NAMALWA (cell line): ENCODE measurements around the gene ARFIP1.
"Not testable (repeated sequence)": the region's sequence is repeated elsewhere in the genome, so short reads cannot be mapped to it uniquely, and the experiment has no call there.

Source experiments
- DNase-seq: peaks from one replicate; pipeline ENCODE4 v3.0.0-alpha.2; 2015; ENCODE audit warnings: low spot score

Gene ARFIP1

GRCh38 chr4:152847376-152847775 is 67.6 kb downstream of the ARFIP1 start:
- no peak for DNase-seq

- no peak for DNase-seq
Observed at GRCh38 chr4:152848508-152848907, 68.8 kb downstream of the ARFIP1 start.

- no peak for DNase-seq
Observed at GRCh38 chr4:152849350-152849749, 69.6 kb downstream of the ARFIP1 start.

GRCh38 chr4:152850377-152850776 is 70.6 kb downstream of the ARFIP1 start:
- peak; percentile 52 for DNase-seq

GRCh38 chr4:152851226-152851625 is 71.5 kb downstream of the ARFIP1 start:
- DNase-seq: no peak

- DNase-seq: no peak
Observed at GRCh38 chr4:152853293-152853692, 73.5 kb downstream of the ARFIP1 start.

GRCh38 chr4:152854016-152854415 is 74.3 kb downstream of the ARFIP1 start:
- not testable (repeated sequence) for DNase-seq

- DNase-seq: no peak
Observed at GRCh38 chr4:152856960-152857359, 77.2 kb downstream of the ARFIP1 start.

- no peak for DNase-seq
Observed at GRCh38 chr4:152858934-152859333, 79.2 kb downstream of the ARFIP1 start.

GRCh38 chr4:152860046-152860445 is 80.3 kb downstream of the ARFIP1 start:
- DNase-seq: no peak

- DNase-seq: no peak
Observed at GRCh38 chr4:152862608-152863007, 82.9 kb downstream of the ARFIP1 start.

GRCh38 chr4:152864361-152864760 is 84.6 kb downstream of the ARFIP1 start:
- DNase-seq: no peak

GRCh38 chr4:152866432-152866993 is 86.8 kb downstream of the ARFIP1 start:
- DNase-seq: not testable (repeated sequence)

- no peak for DNase-seq
Observed at GRCh38 chr4:152870606-152871005, 90.9 kb downstream of the ARFIP1 start.

GRCh38 chr4:152875261-152875660 is 95.5 kb downstream of the ARFIP1 start:
- no peak for DNase-seq

- DNase-seq: no peak
Observed at GRCh38 chr4:152877868-152878267, 98.1 kb downstream of the ARFIP1 start.

GRCh38 chr4:152880263-152880662 is 100.5 kb downstream of the ARFIP1 start:
- no peak for DNase-seq

- DNase-seq: no peak
Observed at GRCh38 chr4:152881974-152882373, 102.2 kb downstream of the ARFIP1 start.

- no peak for DNase-seq
Observed at GRCh38 chr4:152885185-152885584, 105.4 kb downstream of the ARFIP1 start.

GRCh38 chr4:152886201-152886600 is 106.4 kb downstream of the ARFIP1 start:
- no peak for DNase-seq

- no peak for DNase-seq
Observed at GRCh38 chr4:152887981-152888380, 108.2 kb downstream of the ARFIP1 start.

GRCh38 chr4:152892974-152893373 is 113.2 kb downstream of the ARFIP1 start:
- DNase-seq: no peak

GRCh38 chr4:152894673-152895072 is 114.9 kb downstream of the ARFIP1 start:
- DNase-seq: no peak

GRCh38 chr4:152896811-152897210 is 117.1 kb downstream of the ARFIP1 start:
- no peak for DNase-seq

- not testable (repeated sequence) for DNase-seq
Observed at GRCh38 chr4:152898133-152898532, 118.4 kb downstream of the ARFIP1 start.
